Natural killer cell treated with Interleukin-12 subunit alpha and Interleukin-12 subunit beta and Interleukin-15 and Interleukin-18, amount 100 ng/mL, for 72 hours (primary cell): ENCODE results near the gene PRKAR2A. TPM values are rescaled to one million over a fixed set of nuclear protein-coding genes. Genes with fewer than 3 reads are reported as not detected.

Source experiments
- total RNA-seq, 2 donors: library from RNA; stranded (reverse); gene quantifications; one replicate each; pipeline ENCODE4 v1.2.3, GENCODE V29; 2022

The PRKAR2A gene
- total RNA-seq, 2 donors from 2014 or later: 46.0 to 46.4 TPM

Other genes starting within 250 kb of the PRKAR2A start
- 100 to 1,000 TPM; 171 to 211 TPM for gene UQCRC1, start 238.2 kb downstream of the PRKAR2A start, total RNA-seq
- not detected for gene TMEM89, start 226.1 kb downstream of the PRKAR2A start, total RNA-seq
- 10 to 100 TPM; 31.3 to 62.4 TPM for gene SLC26A6, start 212.4 kb downstream of the PRKAR2A start, total RNA-seq
- 10 to 100 TPM in 1 of 2 donors, 1 to 10 TPM in 1; 4.4 to 20.1 TPM for gene CELSR3, start 185.0 kb downstream of the PRKAR2A start, total RNA-seq
- gene NCKIPSD, start 162.0 kb downstream of the PRKAR2A start, total RNA-seq: 10 to 100 TPM; 22.7 to 37.0 TPM
- gene IP6K2, start 130.7 kb downstream of the PRKAR2A start, total RNA-seq: 10 to 100 TPM; 53.5 to 60.2 TPM
- 10 to 100 TPM; 27.8 to 32.5 TPM for gene SLC25A20, start 51.0 kb upstream of the PRKAR2A start, total RNA-seq
- gene ARIH2, start 71.0 kb upstream of the PRKAR2A start, total RNA-seq: 100 to 1,000 TPM; 141 to 238 TPM
- 10 to 100 TPM; 23.2 to 34.7 TPM for gene P4HTM, start 142.4 kb upstream of the PRKAR2A start, total RNA-seq
- 100 to 1,000 TPM; 128 to 222 TPM for gene WDR6, start 159.5 kb upstream of the PRKAR2A start, total RNA-seq
- gene DALRD3, start 170.7 kb upstream of the PRKAR2A start, total RNA-seq: 10 to 100 TPM; 20.6 to 24.2 TPM
- 100 to 1,000 TPM in 1 of 2 donors, 10 to 100 TPM in 1; 91.4 to 106 TPM for gene NDUFAF3, start 174.2 kb upstream of the PRKAR2A start, total RNA-seq
- gene IMPDH2, start 181.5 kb upstream of the PRKAR2A start, total RNA-seq: 100 to 1,000 TPM; 198 to 454 TPM
- 100 to 1,000 TPM; 127 to 145 TPM for gene QRICH1, start 246.2 kb upstream of the PRKAR2A start, total RNA-seq